Activated naive CD8-positive, alpha-beta T cell treated with anti-CD3 and anti-CD28 coated beads, Interleukin-2, amount 50 U/mL, for 24 hours (primary cell): ENCODE data around the gene ZNF609.

Experiments used
- ATAC-seq: fragments of 150-1000 bp; cut with Tn5 transposase; one replicate; pipeline ENCODE4 v1.10.0; 2021
- DNase-seq: peaks from one replicate; pipeline ENCODE4 v3.0.0; 2021
- H3K27ac Mint-ChIP-seq: one replicate; pipeline ENCODE4 v1.8.0; 2021; ENCODE audit warnings: mild to moderate bottlenecking, mixed read lengths
- H3K27me3 Mint-ChIP-seq: one replicate; pipeline ENCODE4 v1.8.0; 2021; ENCODE audit warnings: mixed read lengths
- H3K36me3 Mint-ChIP-seq: one replicate; pipeline ENCODE4 v1.8.0; 2021; ENCODE audit warnings: low read depth, mixed read lengths
- H3K4me1 Mint-ChIP-seq: one replicate; pipeline ENCODE4 v1.8.0; 2021; ENCODE audit warnings: mixed read lengths
- H3K4me3 Mint-ChIP-seq: one replicate; pipeline ENCODE4 v1.8.0; 2021; ENCODE audit warnings: mild to moderate bottlenecking, moderate library complexity, mixed read lengths
- H3K9me3 Mint-ChIP-seq: one replicate; pipeline ENCODE4 v1.8.0; 2021; ENCODE audit warnings: mixed read lengths

Gene ZNF609

GRCh38 chr15:64562003-64562640 lies 101.7 kb downstream of the ZNF609 start:
- H3K4me1 Mint-ChIP-seq = peaks cover 51% of the 10 kb centered on the region
- no peak for DNase-seq
- peaks cover 9% of the 10 kb centered on the region for H3K36me3 Mint-ChIP-seq
- no peak overlapping the region for H3K27ac Mint-ChIP-seq
- no peak for ATAC-seq
- no peaks in the 10 kb centered on the region for H3K9me3 Mint-ChIP-seq
- H3K4me3 Mint-ChIP-seq = no peak overlapping the region
- no peaks in the 10 kb centered on the region for H3K27me3 Mint-ChIP-seq

- Mint-ChIP-seq H3K9me3 (no peaks in the 10 kb centered on the region), H3K27me3 (no peaks in the 10 kb centered on the region), H3K27ac (peak overlapping the region; percentile 43), H3K36me3 (peaks cover 11% of the 10 kb centered on the region), H3K4me3 (no peak overlapping the region), H3K4me1 (peaks cover 59% of the 10 kb centered on the region)
- ATAC-seq (peak; percentile 33), DNase-seq (no peak)
These were observed 105.7 kb downstream of the ZNF609 start for GRCh38 chr15:64566102-64566501.

- peak overlapping the region; percentile 43 for H3K27ac Mint-ChIP-seq
- H3K36me3 Mint-ChIP-seq = peaks cover 11% of the 10 kb centered on the region
- H3K27me3 Mint-ChIP-seq = no peaks in the 10 kb centered on the region
- H3K9me3 Mint-ChIP-seq = no peaks in the 10 kb centered on the region
- ATAC-seq = peak; percentile 37
- peaks cover 64% of the 10 kb centered on the region for H3K4me1 Mint-ChIP-seq
- DNase-seq = no peak
- H3K4me3 Mint-ChIP-seq = no peak overlapping the region
These were observed 106.5 kb downstream of the ZNF609 start for GRCh38 chr15:64566629-64567427.

- peak overlapping the region; percentile 44 for H3K27ac Mint-ChIP-seq
- ATAC-seq (peak; percentile 94), DNase-seq (no peak)
- H3K36me3 Mint-ChIP-seq = peaks cover 12% of the 10 kb centered on the region
- H3K4me3 Mint-ChIP-seq = no peak overlapping the region
- no peaks in the 10 kb centered on the region for H3K27me3 Mint-ChIP-seq
- H3K9me3 Mint-ChIP-seq = no peaks in the 10 kb centered on the region
- H3K4me1 Mint-ChIP-seq = peaks cover 73% of the 10 kb centered on the region
These were observed 108.4 kb downstream of the ZNF609 start for GRCh38 chr15:64568765-64569164.

- Mint-ChIP-seq H3K27me3 (no peaks in the 10 kb centered on the region), H3K9me3 (no peaks in the 10 kb centered on the region), H3K36me3 (peaks cover 9% of the 10 kb centered on the region), H3K4me3 (no peak overlapping the region), H3K27ac (peak overlapping the region; percentile 69), H3K4me1 (peaks cover 70% of the 10 kb centered on the region)
- ATAC-seq = no peak
- no peak for DNase-seq
These were observed 111.5 kb downstream of the ZNF609 start for GRCh38 chr15:64571857-64572291.

GRCh38 chr15:64572856-64573255 lies 112.5 kb downstream of the ZNF609 start:
- Mint-ChIP-seq H3K4me3 (no peak overlapping the region), H3K27ac (no peak overlapping the region), H3K9me3 (no peaks in the 10 kb centered on the region), H3K27me3 (no peaks in the 10 kb centered on the region), H3K4me1 (peaks cover 65% of the 10 kb centered on the region), H3K36me3 (peaks cover 9% of the 10 kb centered on the region)
- ATAC-seq (no peak), DNase-seq (no peak)

GRCh38 chr15:64574301-64575017 lies 114.1 kb downstream of the ZNF609 start:
- Mint-ChIP-seq H3K36me3 (peaks cover 11% of the 10 kb centered on the region), H3K27ac (peak overlapping the region; percentile 43), H3K4me1 (peaks cover 49% of the 10 kb centered on the region), H3K27me3 (no peaks in the 10 kb centered on the region), H3K9me3 (no peaks in the 10 kb centered on the region), H3K4me3 (no peak overlapping the region)
- DNase-seq (no peak), ATAC-seq (peak; percentile 83)

- DNase-seq (no peak), ATAC-seq (no peak)
- Mint-ChIP-seq H3K27me3 (no peaks in the 10 kb centered on the region), H3K36me3 (peaks cover 20% of the 10 kb centered on the region), H3K27ac (no peak overlapping the region), H3K9me3 (peaks cover 6% of the 10 kb centered on the region), H3K4me1 (peaks cover 26% of the 10 kb centered on the region), H3K4me3 (no peak overlapping the region)
These were observed 120.5 kb downstream of the ZNF609 start for GRCh38 chr15:64580696-64581407.

- Mint-ChIP-seq H3K4me1 (peaks cover 29% of the 10 kb centered on the region), H3K27me3 (no peaks in the 10 kb centered on the region), H3K9me3 (peaks cover 6% of the 10 kb centered on the region), H3K36me3 (peaks cover 20% of the 10 kb centered on the region), H3K4me3 (no peak overlapping the region), H3K27ac (no peak overlapping the region)
- ATAC-seq = no peak
- DNase-seq = no peak
These were observed 121.0 kb downstream of the ZNF609 start for GRCh38 chr15:64581408-64581761.

GRCh38 chr15:64582202-64582601 lies 121.8 kb downstream of the ZNF609 start:
- no peak overlapping the region for H3K27ac Mint-ChIP-seq
- H3K9me3 Mint-ChIP-seq = peaks cover 6% of the 10 kb centered on the region
- H3K4me3 Mint-ChIP-seq = no peak overlapping the region
- no peak for ATAC-seq
- peaks cover 20% of the 10 kb centered on the region for H3K36me3 Mint-ChIP-seq
- peaks cover 37% of the 10 kb centered on the region for H3K4me1 Mint-ChIP-seq
- no peak for DNase-seq
- no peaks in the 10 kb centered on the region for H3K27me3 Mint-ChIP-seq

GRCh38 chr15:64583519-64583918 lies 123.1 kb downstream of the ZNF609 start:
- Mint-ChIP-seq H3K27ac (peak overlapping the region; percentile 76), H3K4me3 (peak overlapping the region; percentile 49), H3K4me1 (peaks cover 46% of the 10 kb centered on the region), H3K36me3 (peaks cover 22% of the 10 kb centered on the region), H3K27me3 (no peaks in the 10 kb centered on the region), H3K9me3 (peaks cover 6% of the 10 kb centered on the region)
- no peak for DNase-seq
- peak; percentile 52 for ATAC-seq

GRCh38 chr15:64583983-64584382 lies 123.6 kb downstream of the ZNF609 start:
- Mint-ChIP-seq H3K4me3 (peak overlapping the region; percentile 49), H3K27me3 (no peaks in the 10 kb centered on the region)

GRCh38 chr15:64586259-64586870 lies 126.0 kb downstream of the ZNF609 start:
- H3K4me3 Mint-ChIP-seq = no peak overlapping the region
- H3K27ac Mint-ChIP-seq = no peak overlapping the region
- ATAC-seq (no peak), DNase-seq (no peak)
- no peaks in the 10 kb centered on the region for H3K9me3 Mint-ChIP-seq
- H3K4me1 Mint-ChIP-seq = peaks cover 56% of the 10 kb centered on the region
- H3K36me3 Mint-ChIP-seq = peaks cover 8% of the 10 kb centered on the region
- no peaks in the 10 kb centered on the region for H3K27me3 Mint-ChIP-seq

More at GRCh38 chr15:64583983-64584382, 123.6 kb downstream of the ZNF609 start:
- H3K27ac Mint-ChIP-seq = peak overlapping the region; percentile 76
- DNase-seq (no peak), ATAC-seq (no peak)
- H3K36me3 Mint-ChIP-seq = peaks cover 21% of the 10 kb centered on the region
- H3K4me1 Mint-ChIP-seq = peaks cover 50% of the 10 kb centered on the region
- H3K9me3 Mint-ChIP-seq = peaks cover 6% of the 10 kb centered on the region

GRCh38 chr15:64586984-64587383 lies 126.6 kb downstream of the ZNF609 start:
- Mint-ChIP-seq H3K27ac (no peak overlapping the region), H3K4me3 (no peak overlapping the region)

More at GRCh38 chr15:64586984-64587383, 126.6 kb downstream of the ZNF609 start:
- Mint-ChIP-seq H3K4me1 (peaks cover 53% of the 10 kb centered on the region), H3K36me3 (peaks cover 6% of the 10 kb centered on the region), H3K9me3 (no peaks in the 10 kb centered on the region), H3K27me3 (no peaks in the 10 kb centered on the region)
- ATAC-seq (no peak), DNase-seq (no peak)
